Activated T-cell treated with anti-CD3 and anti-CD28 coated beads for 48 hours (primary cell): ENCODE measurements around the gene SPEF2.

Source experiments
- DNase-seq: peaks from one replicate; pipeline ENCODE4 v3.0.0-alpha.2; 2020; ENCODE audit warnings: low read depth

Gene SPEF2

GRCh38 chr5:35780236-35780635 lies 162.6 kb downstream of the SPEF2 start:
- DNase-seq: no peak

- no peak for DNase-seq
Observed at GRCh38 chr5:35781181-35781790, 163.6 kb downstream of the SPEF2 start.

GRCh38 chr5:35783551-35783950 lies 165.9 kb downstream of the SPEF2 start:
- no peak for DNase-seq

GRCh38 chr5:35785601-35786085 lies 168.0 kb downstream of the SPEF2 start:
- DNase-seq: peak; percentile 42

- no peak for DNase-seq
Observed at GRCh38 chr5:35788724-35789123, 171.1 kb downstream of the SPEF2 start.

- no peak for DNase-seq
Observed at GRCh38 chr5:35789732-35790456, 172.2 kb downstream of the SPEF2 start.

GRCh38 chr5:35790457-35790822 lies 172.8 kb downstream of the SPEF2 start:
- no peak for DNase-seq

GRCh38 chr5:35794328-35794619 lies 176.6 kb downstream of the SPEF2 start:
- no peak for DNase-seq

GRCh38 chr5:35794684-35795375 lies 177.2 kb downstream of the SPEF2 start:
- no peak for DNase-seq

GRCh38 chr5:35799181-35799580 lies 181.5 kb downstream of the SPEF2 start:
- DNase-seq: no peak

GRCh38 chr5:35799753-35800152 lies 182.1 kb downstream of the SPEF2 start:
- no peak for DNase-seq

GRCh38 chr5:35803191-35803651 lies 185.6 kb downstream of the SPEF2 start:
- no peak for DNase-seq

GRCh38 chr5:35804201-35804653 lies 186.6 kb downstream of the SPEF2 start:
- no peak for DNase-seq

GRCh38 chr5:35804841-35805240 lies 187.2 kb downstream of the SPEF2 start:
- DNase-seq: no peak

- no peak for DNase-seq
Observed at GRCh38 chr5:35810601-35811000, 192.9 kb downstream of the SPEF2 start.

- no peak for DNase-seq
Observed at GRCh38 chr5:35811108-35811741, 193.6 kb downstream of the SPEF2 start.

GRCh38 chr5:35813521-35813920 lies 195.9 kb downstream of the SPEF2 start:
- DNase-seq: no peak

- DNase-seq: no peak
Observed at GRCh38 chr5:35815089-35815936, 197.7 kb downstream of the SPEF2 start.

- DNase-seq: no peak
Observed at GRCh38 chr5:35816881-35817521, 199.3 kb downstream of the SPEF2 start.

GRCh38 chr5:35819026-35819425 lies 201.4 kb downstream of the SPEF2 start:
- DNase-seq: no peak

GRCh38 chr5:35819668-35820067 lies 202.0 kb downstream of the SPEF2 start:
- DNase-seq: no peak
